PC-3 (cell line): Measurements from ENCODE around the gene ATP6V0E2. TPM values are rescaled to one million over a fixed set of nuclear protein-coding genes. Genes with fewer than 3 reads are reported as not detected.

Source experiments
- ATAC-seq: fragments of 200-7000 bp; cut with Tn5 transposase; 2 replicates; pipeline ENCODE4 v1.9.1; 2020; ENCODE audit warnings: mild to moderate bottlenecking, moderate library complexity
- BruUV-seq: library from RNA; stranded (reverse); fragments of 400-500 nt; replicated peaks from 2 replicates; lab custom pipeline; 2021; lab: Mats Ljungman, UMichigan
- CTCF ChIA-PET: fragments of 300-600 bp; sonication (Branson Sonifier 250); formaldehyde crosslinking; loops from one replicate; lab custom pipeline; 2022; ENCODE audit warnings: antibody characterized with exemption; lab: Charles Lee
- POLR2A ChIA-PET: fragments of 300-600 bp; sonication (Branson Sonifier 250); formaldehyde crosslinking; loops from one replicate; lab custom pipeline; 2022; ENCODE audit warnings: antibody characterized with exemption; ENCODE audit not compliant: unreplicated experiment; lab: Charles Lee
- DNase-seq: peaks from one replicate; pipeline ENCODE4 v3.0.0-alpha.2; 2015
- H2AFZ ChIP-seq: fragments of 300-600 bp; sonication (generic); 2 replicates; pipeline ENCODE4 v1.6.0; 2016; ENCODE audit warnings: antibody characterized with exemption, low read length
- H3F3A ChIP-seq: fragments of 300-600 bp; sonication (generic); one replicate; pipeline ENCODE4 v1.6.0; 2017; ENCODE audit warnings: antibody characterized with exemption, low read length, control low read depth, mild to moderate bottlenecking; ENCODE audit not compliant: unreplicated experiment
- H3K27ac ChIP-seq: fragments of 300-600 bp; sonication (generic); 2 replicates; pipeline ENCODE4 v1.5.1; 2016; ENCODE audit warnings: mild to moderate bottlenecking, low read length
- H3K27me3 ChIP-seq: fragments of 300-600 bp; sonication (generic); 2 replicates; pipeline ENCODE4 v1.6.1; 2016; ENCODE audit warnings: low read length, mixed read lengths
- H3K36me3 ChIP-seq: fragments of 300-600 bp; sonication (generic); 2 replicates; pipeline ENCODE4 v1.6.1; 2016; ENCODE audit warnings: low read depth, mixed run types, low read length, mixed read lengths
- H3K4me1 ChIP-seq: fragments of 300-600 bp; sonication (generic); 2 replicates; pipeline ENCODE4 v1.5.1; 2016; ENCODE audit warnings: low read length; ENCODE audit not compliant: insufficient read depth
- H3K4me2 ChIP-seq: fragments of 300-600 bp; sonication (generic); 2 replicates; pipeline ENCODE4 v1.6.0; 2016; ENCODE audit warnings: low read length
- H3K4me3 ChIP-seq: fragments of 300-600 bp; sonication (generic); 2 replicates; pipeline ENCODE4 v1.5.1; 2016; ENCODE audit warnings: mild to moderate bottlenecking, low read length, mixed read lengths
- H3K79me2 ChIP-seq: fragments of 300-600 bp; sonication (generic); 2 replicates; pipeline ENCODE4 v1.6.1; 2017; ENCODE audit warnings: low read length, mixed read lengths
- H3K9ac ChIP-seq: fragments of 300-600 bp; sonication (generic); 2 replicates; pipeline ENCODE4 v1.6.0; 2016; ENCODE audit warnings: mild to moderate bottlenecking, low read length
- H3K9me2 ChIP-seq: fragments of 300-600 bp; sonication (generic); replicated peaks from 2 replicates; pipeline ENCODE4 v1.6.1; 2016; ENCODE audit warnings: mixed run types, low read length, mixed read lengths
- H3K9me3 ChIP-seq: fragments of 300-600 bp; sonication (generic); 2 replicates; pipeline ENCODE4 v1.6.1; 2016; ENCODE audit warnings: low read length, mixed read lengths
- H4K20me1 ChIP-seq: fragments of 300-600 bp; sonication (generic); 2 replicates; pipeline ENCODE4 v1.6.1; 2016; ENCODE audit warnings: low read length, mixed read lengths
- EZH2 ChIP-seq: fragments of 300-600 bp; sonication (generic); IDR thresholded peaks from one replicate; pipeline ENCODE4 v1.6.1; 2017; ENCODE audit warnings: antibody characterized with exemption, mild to moderate bottlenecking, low read length; ENCODE audit not compliant: unreplicated experiment
- EZH2phosphoT487 ChIP-seq: fragments of 300-600 bp; sonication (generic); IDR thresholded peaks from 2 replicates; pipeline ENCODE4 v1.6.1; 2018; ENCODE audit warnings: mild to moderate bottlenecking, antibody characterized with exemption, low read length, borderline replicate concordance
- intact Hi-C: fragments of 100-400 bp; cut with micrococcal nuclease; formaldehyde crosslinking; loops from 2 replicates; pipeline ENCODE4 v1.9.0; 2023
- total RNA-seq: library from RNA; depleted of rRNA; stranded (reverse); fragments of >200 nt; gene quantifications from 2 replicates; pipeline ENCODE4 v1.2.3, GENCODE V29; 2014
- TF ChIP-seq, protein P1 (sequence below): fragments of 300-600 bp; sonication (generic); conservative IDR thresholded peaks from 2 replicates; pipeline ENCODE4 v1.5.1; 2017; ENCODE audit warnings: antibody characterized with exemption, low read depth, mild to moderate bottlenecking, low read length

Gene ATP6V0E2
- total RNA-seq, 1 experiment from 2014 or later: 78.2 TPM

DNA sequence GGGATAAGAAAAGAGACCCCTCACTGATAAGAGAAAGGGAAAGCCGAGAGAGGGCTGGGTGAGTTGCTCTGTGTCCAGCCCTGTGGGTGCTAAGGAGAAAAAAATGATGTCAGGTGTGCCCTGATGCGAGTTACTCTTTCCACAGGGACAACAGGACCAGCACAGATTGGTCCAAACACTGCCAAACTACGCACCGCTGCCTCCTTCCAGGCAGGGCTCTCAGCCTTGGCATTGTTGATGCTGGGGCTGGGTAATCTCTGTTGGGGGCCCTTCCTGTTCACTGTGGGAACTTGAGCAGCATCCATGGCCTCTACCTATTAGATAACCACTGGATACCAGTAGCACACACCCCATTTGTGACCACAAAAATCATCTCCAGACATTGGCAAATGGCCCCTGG, 10.3 kb upstream of the ATP6V0E2 start:
- Histone ChIP-seq H3K36me3 (no peaks in the 10 kb centered on the region), H3K4me1 (no peaks in the 10 kb centered on the region), H3K9ac (no peak overlapping the region), H3F3A (no peaks in the 10 kb centered on the region), H3K9me2 (no peaks in the 10 kb centered on the region), H3K27ac (no peak overlapping the region), H3K79me2 (no peaks in the 10 kb centered on the region), H2AFZ (no peak overlapping the region), H3K9me3 (no peaks in the 10 kb centered on the region), H3K4me2 (no peak overlapping the region), H3K27me3 (no peaks in the 10 kb centered on the region), H4K20me1 (no peaks in the 10 kb centered on the region), H3K4me3 (no peak overlapping the region)
- ATAC-seq: no peak
- TF ChIP-seq EZH2phosphoT487: no peak
- TF ChIP-seq, protein P1, sequence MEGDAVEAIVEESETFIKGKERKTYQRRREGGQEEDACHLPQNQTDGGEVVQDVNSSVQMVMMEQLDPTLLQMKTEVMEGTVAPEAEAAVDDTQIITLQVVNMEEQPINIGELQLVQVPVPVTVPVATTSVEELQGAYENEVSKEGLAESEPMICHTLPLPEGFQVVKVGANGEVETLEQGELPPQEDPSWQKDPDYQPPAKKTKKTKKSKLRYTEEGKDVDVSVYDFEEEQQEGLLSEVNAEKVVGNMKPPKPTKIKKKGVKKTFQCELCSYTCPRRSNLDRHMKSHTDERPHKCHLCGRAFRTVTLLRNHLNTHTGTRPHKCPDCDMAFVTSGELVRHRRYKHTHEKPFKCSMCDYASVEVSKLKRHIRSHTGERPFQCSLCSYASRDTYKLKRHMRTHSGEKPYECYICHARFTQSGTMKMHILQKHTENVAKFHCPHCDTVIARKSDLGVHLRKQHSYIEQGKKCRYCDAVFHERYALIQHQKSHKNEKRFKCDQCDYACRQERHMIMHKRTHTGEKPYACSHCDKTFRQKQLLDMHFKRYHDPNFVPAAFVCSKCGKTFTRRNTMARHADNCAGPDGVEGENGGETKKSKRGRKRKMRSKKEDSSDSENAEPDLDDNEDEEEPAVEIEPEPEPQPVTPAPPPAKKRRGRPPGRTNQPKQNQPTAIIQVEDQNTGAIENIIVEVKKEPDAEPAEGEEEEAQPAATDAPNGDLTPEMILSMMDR: no peak
- no peak for TF ChIP-seq EZH2
- ChIA-PET CTCF (no interaction called here), POLR2A (no interaction called here)
- intact Hi-C loops: no loop called here
- BruUV-seq: no TSS peak
- no peak for DNase-seq

DNA sequence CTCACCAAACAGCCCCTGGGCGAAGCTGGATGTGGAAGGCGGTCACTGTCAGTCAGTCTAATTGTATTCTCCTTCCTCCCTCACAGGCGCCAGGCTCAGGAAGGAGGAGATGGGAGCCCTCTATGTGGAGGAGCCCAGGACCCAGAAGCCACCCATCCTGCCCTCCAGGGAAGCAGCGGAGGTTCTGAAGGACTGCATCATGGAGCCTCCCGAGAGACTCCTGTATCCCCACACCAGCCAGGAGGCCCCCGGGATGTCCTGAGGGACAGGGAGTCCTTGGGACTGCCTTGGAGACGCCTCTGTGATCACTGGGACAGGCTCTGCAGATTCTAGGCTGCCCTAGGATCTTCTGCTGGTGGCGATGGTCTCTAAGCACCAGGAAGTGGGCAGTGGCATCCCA, 9.7 kb upstream of the ATP6V0E2 start:
- Histone ChIP-seq H3F3A (no peaks in the 10 kb centered on the region), H3K27me3 (no peaks in the 10 kb centered on the region), H3K27ac (no peak overlapping the region), H2AFZ (no peak overlapping the region), H3K9ac (no peak overlapping the region), H4K20me1 (no peaks in the 10 kb centered on the region), H3K9me3 (no peaks in the 10 kb centered on the region), H3K9me2 (no peaks in the 10 kb centered on the region), H3K4me1 (no peaks in the 10 kb centered on the region), H3K4me2 (no peak overlapping the region), H3K36me3 (no peaks in the 10 kb centered on the region), H3K4me3 (no peak overlapping the region), H3K79me2 (no peaks in the 10 kb centered on the region)
- intact Hi-C loops: no loop called here
- ATAC-seq (no peak), DNase-seq (no peak)
- TF ChIP-seq, protein P1: no peak
- no peak for TF ChIP-seq EZH2phosphoT487
- TF ChIP-seq EZH2: no peak
- CTCF ChIA-PET: no interaction called here
- BruUV-seq: no TSS peak
- POLR2A ChIA-PET: no interaction called here

DNA sequence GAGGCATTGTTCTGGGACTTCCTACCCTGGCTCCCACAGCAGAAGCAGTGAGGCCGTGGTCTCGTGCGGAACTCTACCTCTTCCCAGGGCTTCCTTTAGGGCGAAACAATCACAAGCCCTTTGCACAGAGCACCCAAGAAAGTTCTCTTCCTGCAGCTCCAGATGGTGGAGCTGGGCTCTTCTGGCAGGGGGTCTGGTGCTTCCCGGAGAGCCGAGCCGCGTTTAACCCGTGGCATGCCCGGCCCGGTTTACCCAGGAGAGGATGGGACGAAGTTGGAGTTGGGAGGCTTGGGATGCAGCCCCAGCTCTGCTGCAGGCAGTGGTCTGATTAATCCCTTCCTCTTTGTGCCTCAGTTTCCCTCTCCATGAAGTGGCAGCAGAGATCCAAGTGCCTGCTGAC, 9.0 kb upstream of the ATP6V0E2 start:
- CTCF ChIA-PET: no interaction called here
- Histone ChIP-seq H3K4me2 (no peak overlapping the region), H4K20me1 (no peaks in the 10 kb centered on the region), H3K36me3 (no peaks in the 10 kb centered on the region), H3K27ac (no peak overlapping the region), H3K27me3 (no peaks in the 10 kb centered on the region), H3K9ac (no peak overlapping the region), H3K4me1 (no peaks in the 10 kb centered on the region), H3K4me3 (no peak overlapping the region), H3K79me2 (no peaks in the 10 kb centered on the region), H3K9me2 (no peaks in the 10 kb centered on the region), H2AFZ (no peak overlapping the region), H3F3A (no peaks in the 10 kb centered on the region), H3K9me3 (no peaks in the 10 kb centered on the region)
- BruUV-seq: no TSS peak
- TF ChIP-seq EZH2 (no peak), EZH2phosphoT487 (no peak)
- TF ChIP-seq, protein P1: no peak
- POLR2A ChIA-PET: no interaction called here
- ATAC-seq (no peak), DNase-seq (no peak)
- intact Hi-C loops: no loop called here
